Mucosa of descending colon (tissue), 3 donors: ENCODE data around the gene FOXL1. TPM values are rescaled to one million over a fixed set of nuclear protein-coding genes. Genes with fewer than 3 reads are reported as not detected.

ENCODE experiments used
- ATAC-seq: fragments of 200-7000 bp; cut with Tn5 transposase; one replicate; pipeline ENCODE4 v1.9.1; 2020; ENCODE audit warnings: mild to moderate bottlenecking, moderate library complexity
- DNase-seq, 3 donors: peaks; one replicate each; pipeline ENCODE4 v3.0.0-alpha.2; 2020
- H3K36me3 ChIP-seq: fragments of 200-600 bp; one replicate; pipeline ENCODE4 v1.8.0; 2021; ENCODE audit warnings: low read depth, mild to moderate bottlenecking
- H3K4me1 ChIP-seq: fragments of 200-600 bp; one replicate; pipeline ENCODE4 v1.8.0; 2021; ENCODE audit warnings: low read depth, mild to moderate bottlenecking
- H3K4me3 ChIP-seq: fragments of 200-600 bp; one replicate; pipeline ENCODE4 v1.8.0; 2021; ENCODE audit warnings: mild to moderate bottlenecking
- H3K9me3 ChIP-seq: fragments of 200-600 bp; one replicate; pipeline ENCODE4 v1.8.0; 2021; ENCODE audit warnings: mild to moderate bottlenecking
- intact Hi-C, 2 donors: fragments of 100-400 bp; cut with DNase I in 1 of 2; cut with micrococcal nuclease in 1 of 2; formaldehyde crosslinking; loops; one replicate each; pipeline versions ENCODE4 v1.11.0 to v1.11.1; 2022; cut with DNase I, micrococcal nuclease
- total RNA-seq, 3 donors: library from RNA; stranded (reverse); fragmentation: NEBNext Ultra II Directional in 2 of 3; extraction: Animal tissue kit (Norgen Biotek cat#: 25700) in 2 of 3; gene quantifications; one replicate each; pipeline versions ENCODE4 v1.2.1 to v1.2.4, GENCODE V29; 2021 to 2023
- TF ChIP-seq, protein P1 (sequence below): fragments of 200-600 bp; IDR thresholded peaks from one replicate; pipeline ENCODE4 v1.8.0; 2022; ENCODE audit warnings: antibody characterized with exemption, mild to moderate bottlenecking
- donor health status: DM: no; HTN: no; CAD: no; lungs with moderate emphysema.
- donor health status: DM: no; HTN: no; CAD: no.
- donor health status: DM: no; HTN: yes; CAD: no.

Gene FOXL1
- total RNA-seq, 3 donors from 2014 or later = 1.1 to 3.6 (median 2.4) TPM

DNA sequence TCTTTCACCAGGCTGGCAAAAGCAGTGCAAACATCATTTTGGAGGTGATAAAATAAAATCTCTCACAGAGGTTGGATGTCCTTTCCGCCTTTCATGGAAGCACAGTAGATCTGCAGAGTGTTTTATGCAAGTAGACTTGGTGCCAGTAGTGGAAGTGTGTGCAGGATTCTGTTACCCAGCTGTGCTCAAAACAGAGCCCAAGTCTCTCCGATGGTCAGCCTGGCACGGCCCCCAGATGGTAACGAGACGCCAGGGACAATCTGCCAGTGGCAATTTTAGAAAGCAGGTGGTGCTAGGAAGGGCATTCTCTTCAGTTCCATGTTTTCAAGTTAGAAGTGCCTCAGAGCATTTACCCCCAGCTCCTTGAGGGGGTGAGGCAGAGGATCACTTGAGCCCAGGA is 21.8 kb upstream of the FOXL1 start:
- H3K9me3 ChIP-seq = no peaks in the 10 kb centered on the region
- ATAC-seq = no peak
- TF ChIP-seq, protein P1, sequence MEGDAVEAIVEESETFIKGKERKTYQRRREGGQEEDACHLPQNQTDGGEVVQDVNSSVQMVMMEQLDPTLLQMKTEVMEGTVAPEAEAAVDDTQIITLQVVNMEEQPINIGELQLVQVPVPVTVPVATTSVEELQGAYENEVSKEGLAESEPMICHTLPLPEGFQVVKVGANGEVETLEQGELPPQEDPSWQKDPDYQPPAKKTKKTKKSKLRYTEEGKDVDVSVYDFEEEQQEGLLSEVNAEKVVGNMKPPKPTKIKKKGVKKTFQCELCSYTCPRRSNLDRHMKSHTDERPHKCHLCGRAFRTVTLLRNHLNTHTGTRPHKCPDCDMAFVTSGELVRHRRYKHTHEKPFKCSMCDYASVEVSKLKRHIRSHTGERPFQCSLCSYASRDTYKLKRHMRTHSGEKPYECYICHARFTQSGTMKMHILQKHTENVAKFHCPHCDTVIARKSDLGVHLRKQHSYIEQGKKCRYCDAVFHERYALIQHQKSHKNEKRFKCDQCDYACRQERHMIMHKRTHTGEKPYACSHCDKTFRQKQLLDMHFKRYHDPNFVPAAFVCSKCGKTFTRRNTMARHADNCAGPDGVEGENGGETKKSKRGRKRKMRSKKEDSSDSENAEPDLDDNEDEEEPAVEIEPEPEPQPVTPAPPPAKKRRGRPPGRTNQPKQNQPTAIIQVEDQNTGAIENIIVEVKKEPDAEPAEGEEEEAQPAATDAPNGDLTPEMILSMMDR = no peak
- no peak for DNase-seq
- no peak overlapping the region for H3K4me3 ChIP-seq
- H3K4me1 ChIP-seq = peaks cover 4% of the 10 kb centered on the region
- intact Hi-C loops = no loop called here
- H3K36me3 ChIP-seq = no peaks in the 10 kb centered on the region

- Histone ChIP-seq H3K4me3 (no peak overlapping the region), H3K9me3 (no peaks in the 10 kb centered on the region), H3K36me3 (no peaks in the 10 kb centered on the region), H3K4me1 (peaks cover 4% of the 10 kb centered on the region)
- ATAC-seq (no peak), DNase-seq (no peak)
- intact Hi-C loops = no loop called here
- TF ChIP-seq, protein P1 = no peak
Measured at GRCh38 chr16:86557587-86557986, 20.8 kb upstream of the FOXL1 start.

- ATAC-seq (no peak), DNase-seq (no peak)
- TF ChIP-seq, protein P1 = no peak
- Histone ChIP-seq H3K36me3 (no peaks in the 10 kb centered on the region), H3K9me3 (no peaks in the 10 kb centered on the region), H3K4me3 (no peak overlapping the region), H3K4me1 (peaks cover 5% of the 10 kb centered on the region)
- intact Hi-C loops = no loop called here
Measured at GRCh38 chr16:86558355-86559193, 19.8 kb upstream of the FOXL1 start.

DNA sequence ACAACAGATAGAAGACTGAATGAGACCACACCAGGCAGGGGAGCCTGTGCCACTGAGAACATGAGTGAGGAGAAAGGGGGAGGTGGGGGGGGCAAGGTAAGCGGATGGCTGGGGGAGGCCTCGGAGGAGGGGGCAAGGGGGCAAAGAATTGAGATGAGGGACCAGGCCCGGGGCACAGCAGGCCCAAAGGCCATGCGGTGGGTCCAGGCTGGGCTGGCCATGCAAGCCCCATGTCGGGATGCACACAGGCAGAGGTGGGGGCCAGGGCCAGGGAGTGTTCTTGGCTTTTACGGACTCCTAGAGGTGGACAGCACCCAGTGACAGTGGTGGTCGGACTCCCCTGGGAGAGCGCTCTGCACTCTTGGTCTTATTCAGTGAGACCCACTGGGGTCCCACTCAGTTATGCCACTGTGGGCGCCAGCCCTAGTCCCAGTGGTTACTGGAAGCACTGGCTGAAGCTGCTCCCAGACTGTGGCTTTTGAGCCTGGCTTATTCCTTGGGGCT is 18.5 kb upstream of the FOXL1 start:
- TF ChIP-seq, protein P1 = no peak
- no peak overlapping the region for H3K4me3 ChIP-seq
- DNase-seq (no peak), ATAC-seq (no peak)
- intact Hi-C loops = loop anchor here (5.0 kb wide), 2 partner anchors 502 to 712 kb away; no protein-coding TSS in a partner anchor
- peaks cover 10% of the 10 kb centered on the region for H3K4me1 ChIP-seq
- no peaks in the 10 kb centered on the region for H3K9me3 ChIP-seq
- no peaks in the 10 kb centered on the region for H3K36me3 ChIP-seq

- no peaks in the 10 kb centered on the region for H3K9me3 ChIP-seq
- ATAC-seq (no peak), DNase-seq (no peak)
- TF ChIP-seq, protein P1 = no peak
- H3K4me1 ChIP-seq = peaks cover 10% of the 10 kb centered on the region
- H3K36me3 ChIP-seq = no peaks in the 10 kb centered on the region
- intact Hi-C loops = loop anchor here (5.0 kb wide), 2 partner anchors 500 to 710 kb away; no protein-coding TSS in a partner anchor
- no peak overlapping the region for H3K4me3 ChIP-seq
Measured at GRCh38 chr16:86562356-86562755, 16.0 kb upstream of the FOXL1 start.
